Superior temporal gyrus (tissue), 1 donor: ENCODE measurements around the gene EMC10.
"Not testable (repeated sequence)": the region's sequence is repeated elsewhere in the genome, so short reads cannot be mapped to it uniquely, and the experiment has no call there.

Source experiments
- DNase-seq: peaks from one replicate; pipeline ENCODE4 v3.0.0-alpha.2; 2016; ENCODE audit errors: extremely low spot score

The EMC10 gene

DNA sequence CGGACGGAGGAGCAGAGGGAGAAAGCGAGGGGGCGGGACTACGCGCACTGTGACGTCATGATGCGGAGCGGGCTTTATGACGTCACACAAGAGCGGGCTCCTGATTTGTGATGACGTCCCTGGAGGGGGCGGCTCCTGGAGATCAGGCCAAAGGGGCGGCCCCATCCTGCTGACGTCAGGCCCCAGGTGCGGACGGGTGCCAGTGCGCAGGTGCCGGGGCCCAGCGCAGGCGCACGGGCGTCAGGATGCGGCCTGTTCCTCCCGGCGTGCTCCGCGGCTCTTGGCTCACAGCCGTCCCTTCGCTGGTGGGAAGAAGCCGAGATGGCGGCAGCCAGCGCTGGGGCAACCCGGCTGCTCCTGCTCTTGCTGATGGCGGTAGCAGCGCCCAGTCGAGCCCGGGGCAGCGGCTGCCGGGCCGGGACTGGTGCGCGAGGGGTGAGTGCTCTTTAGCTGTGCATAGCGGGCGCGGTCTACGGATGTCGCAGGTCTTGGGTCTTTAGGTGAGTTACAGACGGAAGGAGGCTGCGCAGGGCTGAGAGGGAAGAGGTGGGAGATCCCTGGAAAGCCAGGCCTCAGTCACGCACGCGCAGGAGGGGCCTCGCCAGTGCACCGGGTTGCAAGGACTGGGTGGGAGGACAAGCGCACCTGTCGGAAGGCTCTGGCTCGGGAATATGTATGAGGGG is at the start of gene EMC10, which contains the start of gene GARIN5A:
Gene EMC10 (plus strand): TSS at position 284 of the 683 bp plus-strand sequence. CDS start 38 bp downstream, at position 322.
Gene GARIN5A (minus strand): TSS at position 625 of the 683 bp plus-strand sequence. CDS start 460 bp downstream, at position 165.
- DNase-seq = peak; percentile 89

DNA sequence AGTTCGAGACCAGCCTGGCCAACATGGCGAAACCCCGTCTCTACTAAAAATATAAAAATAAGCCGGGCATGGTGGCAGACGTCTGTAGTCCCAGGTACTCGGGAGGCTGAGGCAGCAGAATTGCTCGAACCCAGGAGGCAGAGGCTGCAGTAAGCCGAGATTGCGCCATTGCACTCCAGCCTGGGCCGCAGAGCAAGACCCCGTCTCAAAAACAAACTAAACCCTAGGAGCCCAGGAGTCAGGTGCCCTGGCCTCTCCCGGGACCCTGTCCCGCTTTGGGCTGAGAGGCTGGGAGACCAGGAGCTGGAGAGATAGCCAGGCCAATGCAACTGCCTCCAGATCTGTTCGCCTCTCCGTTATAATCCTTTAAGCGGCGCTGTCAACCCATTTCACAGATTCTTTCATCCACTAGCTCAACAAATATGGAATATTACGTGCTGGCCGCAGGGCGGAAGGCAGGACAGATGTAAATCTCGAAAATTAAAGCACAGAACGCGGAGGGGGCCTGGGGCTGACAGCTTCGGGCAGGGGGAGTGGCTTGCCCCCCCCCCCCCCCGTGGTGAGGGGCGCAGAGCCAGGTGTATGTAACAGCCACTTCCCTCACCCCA is 48.9 kb upstream of the EMC10 start:
- no peak for DNase-seq

DNA sequence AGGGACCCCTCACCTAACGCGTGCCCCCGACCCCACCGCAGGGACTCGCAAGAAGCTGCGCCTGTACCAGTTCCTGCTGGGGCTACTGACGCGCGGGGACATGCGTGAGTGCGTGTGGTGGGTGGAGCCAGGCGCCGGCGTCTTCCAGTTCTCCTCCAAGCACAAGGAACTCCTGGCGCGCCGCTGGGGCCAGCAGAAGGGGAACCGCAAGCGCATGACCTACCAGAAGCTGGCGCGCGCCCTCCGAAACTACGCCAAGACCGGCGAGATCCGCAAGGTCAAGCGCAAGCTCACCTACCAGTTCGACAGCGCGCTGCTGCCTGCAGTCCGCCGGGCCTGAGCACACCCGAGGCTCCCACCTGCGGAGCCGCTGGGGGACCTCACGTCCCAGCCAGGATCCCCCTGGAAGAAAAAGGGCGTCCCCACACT is 48.3 kb upstream of the EMC10 start:
- DNase-seq = peak; percentile 55

DNA sequence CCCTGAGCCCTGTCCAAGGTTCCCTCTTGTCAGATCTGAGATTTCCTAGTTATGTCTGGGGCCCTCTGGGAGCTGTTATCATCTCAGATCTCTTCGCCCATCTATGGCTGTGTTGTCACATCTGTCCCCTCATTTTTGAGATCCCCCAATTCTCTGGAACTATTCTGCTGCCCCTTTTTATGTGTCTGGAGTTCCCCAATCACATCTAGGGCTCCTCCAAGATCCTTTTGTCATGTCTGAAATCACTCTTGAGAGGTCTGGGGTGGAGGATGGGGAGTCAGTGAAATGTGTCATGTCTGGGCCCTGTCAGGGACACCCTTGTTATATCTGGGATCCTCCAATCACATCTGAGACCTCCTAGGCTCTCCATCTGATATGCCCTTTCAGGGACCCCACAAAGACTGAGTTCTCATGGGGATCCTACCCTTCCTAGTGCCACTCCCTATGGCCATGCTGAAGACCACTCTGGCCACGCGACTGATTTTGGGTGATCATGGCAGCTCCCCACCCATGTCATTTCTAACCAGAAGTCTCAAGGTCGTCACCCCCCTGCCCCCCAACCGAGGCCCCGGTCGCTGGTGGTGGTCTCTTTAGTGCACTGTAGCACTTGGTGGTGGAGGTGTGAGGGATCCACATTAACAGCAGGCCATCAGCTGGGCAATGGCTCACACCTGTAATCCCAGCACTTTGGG is 47.4 kb upstream of the EMC10 start:
- no peak for DNase-seq

DNA sequence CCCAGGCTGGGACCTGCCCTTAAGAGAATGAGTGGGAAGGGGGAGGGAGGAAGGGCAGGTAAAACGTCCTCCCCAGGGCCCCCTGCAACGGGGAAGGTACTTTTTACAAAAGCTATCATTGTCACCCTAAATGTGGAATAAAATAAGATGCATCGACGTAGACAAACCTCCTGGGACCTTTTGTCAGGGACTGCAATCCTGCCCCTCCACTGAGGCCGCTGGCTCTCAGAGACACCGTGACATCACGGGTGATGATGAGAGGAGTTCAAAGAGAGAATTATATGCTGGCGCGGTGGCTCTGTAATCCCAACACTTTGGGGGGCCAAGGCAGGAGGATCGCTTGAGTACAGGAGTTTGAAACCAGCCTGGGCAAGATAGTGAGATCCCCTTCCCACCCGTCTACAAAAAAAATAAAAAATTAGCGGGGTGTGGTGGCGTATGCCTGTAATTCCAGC is 45.4 kb upstream of the EMC10 start:
- no peak for DNase-seq

DNA sequence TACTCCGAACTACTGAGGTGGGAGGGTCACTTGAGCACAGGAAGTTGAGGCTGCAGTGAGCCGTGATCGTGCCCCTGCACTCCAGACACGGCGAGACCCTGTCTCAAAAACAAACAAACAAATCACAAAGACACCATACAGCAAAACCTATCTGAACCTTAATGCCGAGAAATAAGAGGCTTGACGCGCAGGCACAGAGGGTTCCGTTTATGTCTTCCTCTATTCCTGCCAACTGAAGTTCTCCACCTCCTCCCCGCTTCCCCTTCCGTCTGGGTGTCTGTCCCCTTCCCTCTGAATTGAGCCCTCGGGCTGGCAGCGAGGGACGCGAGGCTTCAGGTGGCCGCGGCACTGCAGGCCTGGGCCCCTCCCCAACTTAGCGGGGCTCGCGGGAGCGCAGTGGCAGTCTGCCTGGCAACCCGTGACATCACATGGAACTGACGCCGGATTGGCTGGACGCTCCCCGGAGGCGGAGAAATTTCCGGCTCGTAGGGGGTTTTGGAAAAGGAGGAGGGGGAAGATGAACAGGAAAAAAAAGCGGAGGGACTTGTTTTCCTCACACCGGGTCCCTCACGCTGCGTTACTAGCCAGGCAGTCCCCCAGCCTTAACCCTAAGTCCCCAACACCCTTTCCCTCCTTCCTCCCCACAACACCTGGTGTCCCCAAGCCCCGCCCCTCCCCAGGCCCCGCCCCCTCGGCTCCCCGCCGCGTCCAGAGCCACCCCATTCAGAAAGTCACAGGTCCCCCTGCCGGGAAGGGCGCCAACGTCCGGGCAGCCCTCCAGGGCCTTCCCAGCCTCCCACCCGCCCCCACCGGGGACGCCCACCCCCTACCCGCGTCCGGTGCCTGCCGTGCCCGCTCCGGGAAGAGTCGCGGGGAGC is 44.7 kb upstream of the EMC10 start:
- peak; percentile 88 for DNase-seq

DNA sequence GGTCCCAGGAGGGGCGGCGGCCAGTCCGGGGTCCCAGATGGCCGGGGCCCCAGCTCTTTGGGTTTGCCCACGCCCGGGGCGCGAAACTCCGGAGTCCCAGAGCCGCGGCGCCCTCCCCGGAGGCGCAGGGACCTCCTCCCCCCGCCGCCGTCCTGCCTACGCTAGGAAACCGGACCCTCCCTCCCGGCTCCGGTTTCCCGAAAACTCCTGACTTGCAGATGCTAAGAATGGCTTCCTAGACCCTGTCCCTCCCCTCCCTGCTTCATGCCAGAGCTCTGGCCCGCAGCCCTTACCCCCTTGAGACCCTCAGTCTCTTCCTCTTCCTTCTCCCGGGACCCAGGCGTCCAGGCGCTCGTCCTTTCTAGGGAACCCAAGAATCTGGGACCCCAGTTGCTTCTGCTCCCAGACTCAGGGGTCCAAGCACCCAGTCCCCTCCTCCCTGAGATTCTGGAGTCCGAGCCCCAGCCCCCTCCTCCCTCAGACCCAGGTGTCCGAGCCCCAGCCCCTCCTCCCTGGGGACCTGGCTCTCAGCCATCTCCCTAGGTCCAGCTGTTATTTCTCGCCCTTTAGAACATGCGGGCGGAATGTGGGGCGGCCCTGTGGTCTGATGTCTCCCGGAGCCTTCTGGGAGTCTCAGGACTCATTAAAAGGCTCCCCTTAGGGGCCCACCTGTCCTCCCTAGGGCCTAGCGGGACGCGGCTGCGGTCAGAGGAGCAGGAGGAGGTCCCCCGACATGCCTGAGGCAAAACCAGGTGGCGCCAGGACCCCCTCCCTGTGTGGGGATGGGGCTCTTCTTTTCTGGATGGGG is 43.9 kb upstream of the EMC10 start, which contains the start of gene MYBPC2:
Gene MYBPC2 (plus strand): TSS at position 672 of the 808 bp plus-strand sequence. CDS start 62 bp downstream, at position 734.
- DNase-seq = no peak

DNA sequence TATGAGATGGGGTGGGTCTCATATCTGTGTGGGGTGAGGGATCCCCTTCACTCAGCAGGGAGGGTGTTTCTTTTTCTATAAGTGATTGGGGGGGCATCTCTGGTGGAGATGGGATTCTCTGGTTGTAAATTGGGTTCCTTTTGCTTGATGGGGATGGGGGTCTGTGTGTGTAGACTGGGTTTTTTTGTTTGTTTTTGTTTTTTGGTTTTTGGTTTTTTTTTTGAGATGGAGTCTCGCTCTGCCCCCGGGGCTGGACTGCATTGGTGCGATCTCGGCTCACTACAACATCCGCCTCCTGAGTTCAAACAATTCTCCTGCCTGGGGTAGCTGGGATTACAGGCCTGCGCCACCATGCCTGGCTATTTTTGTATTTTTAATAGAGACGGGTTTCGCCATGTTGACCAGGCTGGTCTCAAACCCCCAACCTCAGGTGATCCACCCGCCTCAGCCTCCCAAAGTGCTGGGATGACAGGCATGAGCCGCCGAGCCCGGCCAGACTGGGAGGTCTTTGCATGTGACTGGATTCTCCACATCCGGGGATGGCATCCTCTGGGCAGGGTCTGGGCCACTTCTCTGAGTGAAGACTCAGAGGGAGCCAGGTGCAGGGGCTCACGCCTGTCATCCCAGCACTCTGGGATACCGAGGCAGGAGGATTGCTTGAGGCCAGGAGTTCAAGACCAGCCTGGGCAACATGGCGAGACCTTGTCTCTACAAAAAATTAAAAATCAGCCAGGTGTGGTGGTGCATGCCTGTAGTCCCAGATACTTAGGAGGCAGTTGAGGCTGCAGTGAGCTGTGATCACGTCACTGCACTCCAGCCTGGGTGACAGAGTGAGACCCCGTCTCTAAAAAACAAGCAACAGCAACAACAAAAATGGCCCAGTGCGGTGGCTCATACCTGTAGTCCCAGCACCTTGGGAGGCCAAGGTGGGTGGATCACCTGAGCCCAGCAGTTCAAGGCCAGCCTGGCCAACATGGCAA is 42.8 kb upstream of the EMC10 start:
- DNase-seq = no peak

DNA sequence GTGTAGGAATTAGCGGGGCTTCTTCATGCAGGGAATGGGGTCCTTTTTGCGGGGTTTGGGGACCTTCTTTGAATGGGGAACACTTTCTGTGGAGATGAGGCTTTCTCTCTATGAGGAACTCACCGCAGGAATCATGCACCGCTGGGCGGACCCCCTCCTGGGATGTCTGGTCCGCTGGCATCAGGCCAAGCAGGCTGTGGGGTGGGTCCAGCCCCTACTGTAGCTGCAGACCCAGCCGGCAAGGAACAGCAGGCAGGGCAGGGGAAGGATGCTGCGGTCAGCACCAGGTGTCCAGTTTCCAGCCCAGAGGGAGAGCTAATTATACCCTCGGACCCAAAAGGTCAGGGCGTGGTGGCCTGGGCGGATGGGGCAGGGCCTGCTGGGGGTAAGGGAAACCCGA is 41.8 kb upstream of the EMC10 start:
- no peak for DNase-seq

DNA sequence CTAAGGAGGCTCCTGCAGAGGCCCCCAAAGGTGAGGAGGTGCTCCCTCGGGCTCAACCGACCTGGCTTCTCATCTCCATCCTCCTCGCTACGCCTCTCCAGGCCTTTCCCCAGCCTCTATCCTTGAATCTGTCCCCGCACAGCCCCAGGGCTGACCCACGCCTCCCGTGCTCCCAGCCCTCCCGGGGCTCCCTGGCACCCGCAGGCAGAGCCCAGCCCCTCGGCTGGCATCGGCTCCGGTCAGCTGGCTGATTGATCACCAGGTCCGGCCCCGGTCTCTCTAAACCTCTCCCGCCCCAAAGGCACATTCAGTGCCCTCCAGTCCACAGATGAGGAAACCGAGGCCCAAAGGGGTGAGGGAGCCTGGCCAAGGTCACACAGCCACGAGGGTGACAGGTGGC is 41.1 kb upstream of the EMC10 start:
- DNase-seq = no peak

DNA sequence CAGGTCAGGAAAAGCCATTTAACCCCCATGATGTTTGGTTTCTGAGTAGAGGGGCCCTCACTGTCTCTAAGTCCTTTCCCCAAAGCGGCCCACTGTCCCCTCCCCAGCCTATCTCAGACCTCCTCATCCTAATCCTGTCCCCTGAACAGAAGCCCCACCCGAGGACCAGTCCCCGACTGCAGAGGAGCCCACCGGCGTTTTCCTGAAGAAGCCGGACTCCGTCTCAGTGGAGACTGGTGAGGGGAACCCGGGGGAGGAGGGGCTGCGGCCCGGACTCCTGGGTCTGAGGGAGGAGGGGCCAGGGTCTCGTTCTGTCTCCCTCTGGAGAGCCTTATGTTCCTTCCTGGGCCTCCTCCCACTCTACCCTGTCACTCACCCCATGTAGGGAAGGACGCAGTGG is 40.7 kb upstream of the EMC10 start:
- no peak for DNase-seq

DNA sequence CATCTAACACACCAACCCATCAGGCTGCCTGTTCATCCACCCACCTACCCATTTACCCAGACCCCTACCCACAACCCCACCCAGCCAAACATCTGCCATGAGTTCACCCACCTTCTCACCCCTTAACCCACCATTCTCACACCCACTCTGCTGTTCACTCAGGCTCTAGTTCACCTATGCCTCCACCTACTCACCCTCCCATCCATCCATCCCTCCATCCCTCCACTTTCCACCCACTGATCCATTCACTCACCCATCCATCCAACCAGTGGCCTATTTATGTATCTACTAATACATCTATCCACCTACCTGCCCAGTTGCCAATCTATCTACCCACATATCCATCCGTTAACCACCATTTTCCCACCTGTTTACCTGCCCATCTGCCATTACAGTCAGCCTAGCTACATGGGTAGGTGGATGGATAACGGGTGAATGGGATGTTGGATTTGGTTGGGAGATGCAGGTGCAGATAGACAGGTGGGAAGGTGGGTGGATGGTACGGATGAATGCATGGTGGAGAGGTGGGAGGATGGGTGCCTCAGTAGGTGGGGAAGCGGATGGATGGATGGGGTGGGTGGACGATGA is 38.4 kb upstream of the EMC10 start:
- no peak for DNase-seq

DNA sequence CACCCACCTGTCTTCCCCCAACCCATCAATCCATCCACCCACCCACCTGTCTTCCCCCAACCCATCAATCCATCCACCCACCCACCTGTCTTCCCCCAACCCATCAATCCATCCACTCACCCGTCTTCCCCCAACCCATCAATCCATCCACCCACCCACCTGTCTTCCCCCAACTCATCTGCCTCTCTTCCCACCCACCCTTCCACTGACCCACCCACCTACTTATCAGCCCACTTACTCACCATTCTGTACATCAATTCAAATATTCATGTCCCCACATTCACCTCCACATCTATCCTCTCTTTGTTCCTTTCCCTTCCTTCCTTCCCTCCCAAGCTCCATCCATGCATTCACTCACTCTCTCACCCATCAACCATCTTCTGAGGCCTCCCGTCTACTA is 37.2 kb upstream of the EMC10 start:
- not testable (repeated sequence) for DNase-seq

DNA sequence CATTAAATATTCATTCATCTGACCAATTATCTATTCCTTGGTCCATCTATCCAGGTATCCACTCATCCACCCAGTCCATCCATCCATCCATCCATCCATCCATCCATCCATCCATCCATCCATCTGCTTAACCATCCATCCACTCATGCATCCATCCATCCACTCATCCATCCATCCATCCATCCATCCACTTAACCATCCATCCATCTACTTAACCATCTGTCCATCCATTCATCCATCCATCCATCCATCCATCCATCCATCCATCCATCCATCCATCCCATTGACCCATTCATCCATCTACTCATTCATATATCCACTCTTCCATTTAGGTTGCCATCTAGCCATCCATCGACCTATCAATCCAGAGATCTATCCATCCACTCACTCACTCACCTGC is 32.2 kb upstream of the EMC10 start:
- no peak for DNase-seq

DNA sequence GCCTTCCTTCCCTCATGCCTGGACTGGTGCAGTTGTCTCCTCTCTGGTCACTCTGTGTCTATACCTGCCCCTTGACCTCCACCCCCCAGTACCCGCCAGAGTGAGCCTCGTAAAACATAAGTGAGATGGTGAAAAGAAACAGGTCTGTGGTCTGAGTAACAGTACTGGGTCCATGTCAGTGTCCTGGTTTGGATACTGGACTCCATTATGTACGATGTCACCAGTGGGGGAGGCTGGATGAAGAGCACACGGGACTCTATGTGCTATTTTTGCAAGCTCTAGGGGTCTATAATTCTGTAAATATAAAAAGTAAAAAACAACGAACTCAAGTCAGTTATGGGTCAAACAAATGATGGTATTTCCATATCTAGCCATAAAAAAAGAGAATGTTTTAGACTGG is 29.3 kb upstream of the EMC10 start:
- no peak for DNase-seq

DNA sequence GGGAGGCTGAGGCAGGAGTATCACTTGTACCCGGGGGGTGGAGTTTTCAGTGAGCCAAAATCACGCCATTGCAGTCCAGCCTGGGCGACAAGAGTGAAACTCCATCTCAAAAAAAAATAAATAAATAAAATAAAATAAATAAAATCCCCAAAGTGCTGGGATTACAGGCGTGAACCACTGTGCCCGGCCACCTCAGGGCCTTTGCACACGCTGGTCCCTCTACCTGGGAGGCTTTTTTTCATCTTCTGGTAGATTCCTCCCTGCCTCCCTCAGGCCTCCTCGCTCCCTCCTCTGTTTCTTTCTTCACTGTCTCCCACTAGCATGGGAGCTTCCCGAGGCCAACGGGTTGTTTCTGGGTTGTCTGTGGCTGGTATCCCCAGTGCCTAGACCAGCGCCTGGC is 28.6 kb upstream of the EMC10 start:
- no peak for DNase-seq

DNA sequence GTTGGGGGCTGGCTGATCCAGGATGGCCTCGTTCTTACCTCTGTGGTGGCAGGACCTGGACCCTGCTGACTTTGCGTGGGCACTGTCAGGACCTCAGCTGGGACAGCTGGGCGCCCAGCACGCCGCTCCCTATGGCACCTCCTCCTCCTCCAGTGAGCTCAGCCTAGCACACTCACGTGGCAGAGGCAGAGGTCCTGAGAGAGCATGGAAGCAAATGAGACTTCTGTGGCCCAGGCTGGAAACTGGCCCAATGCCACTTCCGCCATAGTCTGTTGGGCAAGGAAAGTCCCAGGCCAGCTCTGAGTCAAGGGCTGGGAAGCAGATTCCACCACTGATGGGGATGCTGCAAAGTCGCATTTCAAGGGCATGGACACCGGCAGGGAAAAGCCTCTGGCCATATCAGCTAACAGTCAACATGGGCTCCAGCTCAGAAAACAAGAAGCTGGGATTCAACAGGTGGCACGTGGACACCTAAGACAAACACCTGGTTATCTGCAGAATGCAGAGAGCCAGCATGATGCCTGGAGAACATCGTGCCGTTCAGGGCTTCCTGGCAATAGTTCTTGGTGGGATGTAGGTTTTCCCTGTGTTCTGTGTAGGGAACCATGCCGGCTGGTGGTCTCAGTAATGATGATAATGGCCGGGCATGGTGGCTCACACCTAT is 26.9 kb upstream of the EMC10 start:
- DNase-seq = no peak

DNA sequence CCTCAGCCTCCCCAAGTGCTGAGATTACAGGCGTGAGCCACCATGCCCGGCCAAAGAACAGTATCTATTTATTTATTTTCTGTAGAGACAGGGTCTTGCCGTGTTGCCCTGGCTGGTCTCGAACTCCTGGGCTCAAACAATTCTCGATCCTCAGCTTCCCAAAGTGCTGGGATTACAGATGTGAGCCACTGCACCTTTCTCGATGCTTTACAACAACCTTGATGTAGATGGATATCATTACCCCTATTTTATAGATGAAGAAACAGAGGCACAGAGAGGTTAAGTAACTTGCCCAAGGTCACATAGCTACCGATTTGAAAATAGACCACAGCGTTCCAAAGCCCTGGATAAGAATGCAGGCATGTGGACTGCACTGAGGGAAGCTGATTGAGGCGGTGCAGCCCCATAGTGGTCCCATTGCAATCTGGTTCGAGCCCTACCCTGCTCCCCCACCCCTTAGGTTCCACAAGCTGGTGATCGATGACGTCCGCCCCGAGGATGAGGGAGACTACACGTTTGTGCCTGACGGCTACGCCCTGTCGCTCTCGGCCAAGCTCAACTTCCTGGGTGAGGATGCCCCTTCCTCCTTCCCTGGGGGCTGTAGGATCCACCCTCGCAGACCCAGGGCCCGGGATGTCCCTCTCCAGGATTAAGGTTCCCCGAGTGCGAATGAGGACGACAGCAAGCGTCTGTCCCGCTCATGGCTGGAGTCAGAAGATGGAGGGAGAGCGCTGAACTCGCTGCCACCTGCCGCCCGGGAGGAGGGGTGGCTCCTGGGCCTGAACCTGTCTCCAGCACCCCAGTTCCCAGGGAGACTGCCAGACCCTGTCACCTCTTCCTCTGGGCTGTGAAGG is 25.7 kb upstream of the EMC10 start:
- DNase-seq = no peak
